GM12878 (cell line): Measurements from ENCODE around the gene MARS1. TPM values are rescaled to one million over a fixed set of nuclear protein-coding genes. Genes with fewer than 3 reads are reported as not detected.
A peak's percentile ranks its signal among the peaks of the same experiment; 100 is the strongest.

Source experiments
- ATAC-seq: fragments of 200-7000 bp; cut with Tn5 transposase; 3 replicates; pipeline ENCODE4 v1.9.1; 2020; ENCODE audit warnings: mild to moderate bottlenecking, moderate library complexity
- BruUV-seq: library from RNA; stranded (reverse); fragments of 400-500 nt; replicated peaks from 2 replicates; lab custom pipeline; 2021; lab: Mats Ljungman, UMichigan
- CTCF ChIA-PET: fragments of 300-600 bp; sonication (Branson Sonifier 250); formaldehyde crosslinking; extraction: SDS; loops from one replicate; lab custom pipeline; 2021; ENCODE audit warnings: inconsistent platforms; lab: Yijun Ruan, JAX
- POLR2A ChIA-PET: fragments of 350-600 bp; formaldehyde crosslinking; extraction: SDS; loops from one replicate; lab custom pipeline; 2021; ENCODE audit warnings: inconsistent platforms; lab: Charles Lee
- RAD21 ChIA-PET: fragments of 300-600 bp; sonication (Branson Sonifier 250); formaldehyde crosslinking; loops from one replicate; lab custom pipeline; 2023; ENCODE audit warnings: antibody characterized with exemption; ENCODE audit not compliant: unreplicated experiment; lab: Charles Lee
- SMC1A ChIA-PET: fragments of 300-600 bp; sonication (Branson Sonifier 250); formaldehyde crosslinking; loops from one replicate; lab custom pipeline; 2023; ENCODE audit not compliant: unreplicated experiment, uncharacterized antibody; lab: Charles Lee
- DNase-seq: peaks from one replicate; pipeline ENCODE4 v3.0.0-alpha.2; 2011; ENCODE audit warnings: low read depth, low spot score
- FAIRE-seq: peaks from 3 replicates; lab custom pipeline; 2011; peaks lifted over from hg19 to GRCh38; lab: Jason Lieb, UNC
- H2AFZ ChIP-seq: 2 replicates; pipeline ENCODE4 v1.6.0; 2011; ENCODE audit warnings: low read depth, low read length, control low read depth; ENCODE audit not compliant: control insufficient read depth
- H3K27ac ChIP-seq: 2 replicates; pipeline ENCODE4 v1.5.1; 2011; ENCODE audit warnings: control low read depth; ENCODE audit not compliant: control insufficient read depth, insufficient read depth
- H3K27me3 ChIP-seq, 2 experiments: replicated peaks in 1 of 2; 2 replicates each; pipeline versions ENCODE4 v1.6.0 to v1.6.1; 2011; ENCODE audit warnings: low read length in 1 of 2; ENCODE audit not compliant: control insufficient read depth in 2 of 2, insufficient read depth in 2 of 2
- H3K36me3 ChIP-seq, 2 experiments: 2 replicates each; pipeline ENCODE4 v1.5.1; 2011; ENCODE audit warnings: low read length in 1 of 2; ENCODE audit not compliant: control insufficient read depth in 2 of 2, insufficient read depth in 2 of 2
- H3K4me1 ChIP-seq: 2 replicates; pipeline ENCODE4 v1.6.1; 2011; ENCODE audit warnings: mild to moderate bottlenecking, low read length, moderate library complexity, mixed read lengths; ENCODE audit not compliant: control insufficient read depth, insufficient read depth
- H3K4me2 ChIP-seq: 2 replicates; pipeline ENCODE4 v1.6.0; 2011; ENCODE audit warnings: control low read depth; ENCODE audit not compliant: control insufficient read depth, insufficient read depth
- H3K4me3 ChIP-seq: fragments of 200-600 bp; sonication (generic); 2 replicates; pipeline ENCODE4 v1.5.1; 2016
- H3K79me2 ChIP-seq: 2 replicates; pipeline ENCODE4 v1.6.0; 2011; ENCODE audit warnings: low read length; ENCODE audit not compliant: control insufficient read depth, insufficient read depth
- H3K9ac ChIP-seq: 2 replicates; pipeline ENCODE4 v1.8.0; 2011; ENCODE audit warnings: low read length, control low read depth, mixed read lengths; ENCODE audit not compliant: control insufficient read depth, insufficient read depth
- H3K9me3 ChIP-seq: replicated peaks from 3 replicates; pipeline ENCODE4 v1.5.1; 2011; ENCODE audit warnings: mild to moderate bottlenecking, low read length; ENCODE audit not compliant: control insufficient read depth, insufficient read depth
- H4K20me1 ChIP-seq: 2 replicates; pipeline ENCODE4 v1.6.0; 2011; ENCODE audit not compliant: control insufficient read depth, insufficient read depth
- BMI1 ChIP-seq: fragments of 450-650 bp; IDR thresholded peaks from 2 replicates; pipeline ENCODE4 v1.6.1; 2016; ENCODE audit warnings: mild to moderate bottlenecking, moderate library complexity, borderline replicate concordance
- CBFB ChIP-seq: IDR thresholded peaks from 2 replicates; pipeline ENCODE4 v1.6.1; 2016; ENCODE audit warnings: antibody characterized with exemption, low read depth
- CHD4 ChIP-seq: fragments of 200-600 bp; sonication (generic); IDR thresholded peaks from 2 replicates; pipeline ENCODE4 v1.6.1; 2016; ENCODE audit warnings: mild to moderate bottlenecking
- E2F8 ChIP-seq: fragments of 450-650 bp; IDR thresholded peaks from 2 replicates; pipeline ENCODE4 v1.6.1; 2018; ENCODE audit warnings: mild to moderate bottlenecking, low read depth, moderate library complexity; ENCODE audit not compliant: partially characterized antibody
- ESRRA ChIP-seq: IDR thresholded peaks from 2 replicates; pipeline ENCODE4 v1.6.1; 2012; ENCODE audit warnings: mild to moderate bottlenecking, low read length, improper control_type of control experiment
- JUND ChIP-seq: IDR thresholded peaks from 2 replicates; pipeline ENCODE4 v1.6.1; 2012; ENCODE audit warnings: low read depth, mild to moderate bottlenecking, low read length, improper control_type of control experiment, moderate library complexity
- KLF5 ChIP-seq: fragments of 450-650 bp; IDR thresholded peaks from 2 replicates; pipeline ENCODE4 v1.6.1; 2014; ENCODE audit warnings: mild to moderate bottlenecking; ENCODE audit not compliant: partially characterized antibody
- MTA3 ChIP-seq: IDR thresholded peaks from 2 replicates; pipeline ENCODE4 v1.6.1; 2012; ENCODE audit warnings: low read length, inconsistent platforms, borderline replicate concordance
- NFYB ChIP-seq: IDR thresholded peaks from 2 replicates; pipeline ENCODE4 v1.6.1; 2011; ENCODE audit warnings: low read depth, mild to moderate bottlenecking, low read length, improper control_type of control experiment, moderate library complexity; ENCODE audit not compliant: insufficient read depth
- POLR2AphosphoS5 ChIP-seq: IDR thresholded peaks from 2 replicates; pipeline ENCODE4 v1.6.1; 2011; ENCODE audit warnings: mild to moderate bottlenecking, low read length, inconsistent platforms
- RBBP5 ChIP-seq: fragments of 200-600 bp; sonication (generic); conservative IDR thresholded peaks from 2 replicates; pipeline ENCODE4 v1.6.1; 2016
- SPI1 ChIP-seq: IDR thresholded peaks from 2 replicates; pipeline ENCODE4 v1.6.1; 2011; ENCODE audit warnings: low read depth, mild to moderate bottlenecking, low read length, moderate library complexity, borderline replicate concordance; ENCODE audit not compliant: insufficient read depth
- WGBS: methylation state at CpG from one replicate; pipeline ENCODE4 v1.1.6; 2016; ENCODE audit warnings: low lambda C conversion rate; ENCODE audit not compliant: insufficient replicate concordance, insufficient coverage; ENCODE audit errors: missing lambda C conversion rate; 5-methylcytosine and 5-hydroxymethylcytosine counted together
- in situ Hi-C: fragments of 300-500 bp; cut with MboI; formaldehyde crosslinking; loops from 9 replicates; pipeline ENCODE4 v1.14.3; 2018; ENCODE audit warnings: mixed read lengths
- intact Hi-C: fragments of 100-400 bp; cut with micrococcal nuclease; formaldehyde crosslinking; loops from one replicate; pipeline ENCODE4 v1.14.2; 2022; ENCODE audit not compliant: unreplicated experiment
- polyA plus RNA-seq, 11 experiments: library from polyadenylated mRNA; depleted of rRNA in 4 of 11; unstranded in 6 of 11; stranded (reverse) in 5 of 11; fragments of >200 nt; fragmentation: Nextera tagmentation in 4 of 11; fragmentation: Illumina TruSeq in 1 of 11; extraction: Ambion mirVana in 4 of 11; extraction: Trizol in 1 of 11; gene quantifications; 1 replicate in 1 of 11; 2 replicates in 10 of 11; pipeline versions ENCODE4 v1.2.1 to v1.2.3, GENCODE V29; 2011 to 2016; ENCODE audit warnings: inconsistent platforms in 2 of 11, missing spikeins in 2 of 11, low read depth in 1 of 11
- total RNA-seq, 4 experiments: library from RNA; depleted of rRNA in 3 of 4; stranded (reverse); fragments of >200 nt in 3 of 4; fragmentation: Illumina TruSeq in 1 of 4; extraction: Trizol in 1 of 4; gene quantifications; 2 replicates each; pipeline versions ENCODE4 v1.2.1 to v1.2.3, GENCODE V29; 2013 to 2021

Gene MARS1
- total and polyA plus RNA-seq, 10 of the 15 experiments (the other 5 are each of a cell fraction or from before 2014, with no cell fraction given), result 72.3 to 270 (median 153) TPM

- TF ChIP-seq E2F8, result no peak
- TF ChIP-seq JUND, result no peak
- 0 out of 2 replicates have a peak, but pooled peaks have one; percentile 45 for TF ChIP-seq BMI1
Observed at GRCh38 chr12:57524814-57525614, 37.1 kb downstream of the MARS1 start (continued).

DNA sequence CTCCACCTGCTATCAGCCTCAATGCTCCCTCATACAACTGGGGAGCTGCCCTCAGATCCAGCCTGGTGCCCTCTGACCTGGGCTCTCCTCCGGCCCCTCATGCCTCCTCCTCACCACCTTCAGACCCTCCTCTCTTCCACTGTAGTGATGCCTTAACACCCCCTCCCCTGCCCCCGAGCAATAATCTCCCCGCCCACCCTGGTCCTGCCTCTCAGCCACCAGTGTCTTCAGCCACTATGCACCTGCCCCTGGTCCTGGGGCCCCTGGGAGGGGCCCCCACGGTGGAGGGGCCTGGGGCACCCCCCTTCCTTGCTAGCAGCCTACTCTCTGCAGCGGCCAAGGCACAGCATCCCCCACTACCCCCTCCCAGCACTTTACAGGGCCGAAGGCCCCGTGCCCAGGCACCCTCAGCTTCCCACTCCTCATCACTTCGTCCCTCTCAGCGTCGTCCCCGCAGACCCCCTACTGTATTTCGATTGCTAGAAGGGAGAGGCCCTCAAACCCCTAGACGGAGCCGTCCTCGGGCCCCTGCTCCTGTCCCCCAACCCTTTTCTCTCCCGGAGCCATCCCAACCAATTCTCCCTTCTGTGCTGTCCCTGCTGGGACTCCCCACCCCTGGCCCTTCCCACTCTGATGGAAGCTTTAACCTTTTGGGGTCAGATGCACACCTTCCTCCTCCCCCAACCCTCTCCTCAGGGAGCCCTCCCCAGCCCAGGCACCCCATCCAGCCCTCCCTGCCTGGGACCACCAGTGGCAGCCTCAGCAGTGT, 37.9 kb downstream of the MARS1 start:
- intact Hi-C loops, result no loop called here
- H3K4me3 ChIP-seq, result no peak overlapping the region
- POLR2A ChIA-PET, result no interaction called here
- H3K27ac ChIP-seq, result no peak overlapping the region
- RAD21 ChIA-PET, result no interaction called here
- H2AFZ ChIP-seq, result no peak overlapping the region
- BruUV-seq, result no TSS peak
- TF ChIP-seq MTA3, result no peak
- TF ChIP-seq SPI1, result no peak
- TF ChIP-seq POLR2AphosphoS5, result no peak
- TF ChIP-seq CBFB, result no peak
- TF ChIP-seq CHD4, result no peak
- TF ChIP-seq ESRRA, result no peak
- TF ChIP-seq KLF5, result no peak
- no peak for TF ChIP-seq RBBP5
- no peak for TF ChIP-seq NFYB
- TF ChIP-seq, all 136 proteins: peak for 0
- H3K4me2 ChIP-seq, result no peak overlapping the region
- in situ Hi-C loops, result no loop called here
- DNase-seq, result no peak
- H4K20me1 ChIP-seq, result no peaks in the 10 kb centered on the region
- H3K4me1 ChIP-seq, result peaks cover 29% of the 10 kb centered on the region
- ChIA-PET CTCF (interaction anchor here (0.7 to 2.1 kb wide), 2 partner anchors 10 to 406 kb away, joined by 3 to 4 read pairs; no protein-coding TSS in a partner anchor), SMC1A (no interaction called here)
- no peaks in the 10 kb centered on the region for H3K9me3 ChIP-seq
- H3K9ac ChIP-seq, result no peak overlapping the region
- H3K79me2 ChIP-seq, result peaks cover 23% of the 10 kb centered on the region
- H3K36me3 ChIP-seq, result peaks cover 15 to 24% of the 10 kb centered on the region in 2 experiments
- ATAC-seq, result no peak
- no peaks in the 10 kb centered on the region for H3K27me3 ChIP-seq
- WGBS, result 77% methylated on average over 9 of the region's 16 CpGs
- FAIRE-seq, result no peak
